NCI-H2227 treated with DMSO at 0.1 percent for 48 hours (cell line): ENCODE results near the gene LRRK2.
"Not testable (repeated sequence)": the region's sequence is repeated elsewhere in the genome, so short reads cannot be mapped to it uniquely, and the experiment has no call there.

Source experiments
- DNase-seq: peaks from one replicate; lab custom pipeline; 2025; lab: John Stamatoyannopoulos, UW

Gene LRRK2

GRCh38 chr12:40248585-40249297 is 23.9 kb downstream of the LRRK2 start:
- DNase-seq, result no peak

GRCh38 chr12:40250652-40251051 is 25.9 kb downstream of the LRRK2 start:
- not testable (repeated sequence) for DNase-seq

- no peak for DNase-seq
These were observed 29.1 kb downstream of the LRRK2 start for GRCh38 chr12:40253936-40254335.

- no peak for DNase-seq
These were observed 29.8 kb downstream of the LRRK2 start for GRCh38 chr12:40254455-40255085.

- no peak for DNase-seq
These were observed 33.6 kb downstream of the LRRK2 start for GRCh38 chr12:40258371-40258770.

- no peak for DNase-seq
These were observed 37.1 kb downstream of the LRRK2 start for GRCh38 chr12:40261937-40262336.

GRCh38 chr12:40262657-40263056 is 37.9 kb downstream of the LRRK2 start:
- no peak for DNase-seq

- DNase-seq, result no peak
These were observed 39.0 kb downstream of the LRRK2 start for GRCh38 chr12:40263616-40264409.

- no peak for DNase-seq
These were observed 47.3 kb downstream of the LRRK2 start for GRCh38 chr12:40271981-40272664.

- DNase-seq, result no peak
These were observed 57.1 kb downstream of the LRRK2 start for GRCh38 chr12:40281791-40282364.

GRCh38 chr12:40286583-40286982 is 61.8 kb downstream of the LRRK2 start:
- no peak for DNase-seq

GRCh38 chr12:40287369-40287975 is 62.7 kb downstream of the LRRK2 start:
- DNase-seq, result no peak

GRCh38 chr12:40292788-40293429 is 68.1 kb downstream of the LRRK2 start:
- no peak for DNase-seq

- no peak for DNase-seq
These were observed 73.5 kb downstream of the LRRK2 start for GRCh38 chr12:40298341-40298740.

GRCh38 chr12:40300490-40300889 is 75.7 kb downstream of the LRRK2 start:
- DNase-seq, result no peak

- no peak for DNase-seq
These were observed 84.2 kb downstream of the LRRK2 start for GRCh38 chr12:40309001-40309400.

- DNase-seq, result no peak
These were observed 85.4 kb downstream of the LRRK2 start for GRCh38 chr12:40310211-40310610.

- no peak for DNase-seq
These were observed 87.4 kb downstream of the LRRK2 start for GRCh38 chr12:40312196-40312595.

GRCh38 chr12:40312982-40313576 is 88.3 kb downstream of the LRRK2 start:
- DNase-seq, result no peak

- no peak for DNase-seq
These were observed 89.1 kb downstream of the LRRK2 start for GRCh38 chr12:40313928-40314327.

GRCh38 chr12:40314927-40315326 is 90.1 kb downstream of the LRRK2 start:
- no peak for DNase-seq
